Tibial artery (tissue), 4 donors: ENCODE data around the gene SLC1A4.
A peak's percentile ranks its signal among the peaks of the same experiment; 100 is the strongest.

Experiments
- DNase-seq, 2 donors: peaks; one replicate each; pipeline ENCODE4 v3.0.0-alpha.2; 2019
- H3K27ac ChIP-seq, 2 donors: fragments of 200-600 bp; sonication (generic) in 1 of 2; 1 replicate in 1 of 2; 2 replicates in 1 of 2; pipeline ENCODE4 v1.5.1; 2018 to 2019; ENCODE audit warnings: mild to moderate bottlenecking in 1 of 2
- H3K27me3 ChIP-seq, 2 donors: fragments of 200-600 bp; sonication (generic) in 1 of 2; one replicate each; pipeline versions ENCODE4 v1.5.1 to v1.6.0; 2016 to 2019
- H3K36me3 ChIP-seq, 3 donors: fragments of 200-600 bp; sonication (generic) in 2 of 3; one replicate each; pipeline ENCODE4 v1.5.1; 2016 to 2019; ENCODE audit warnings: mild to moderate bottlenecking in 2 of 3
- H3K4me1 ChIP-seq, 4 donors: fragments of 200-600 bp; sonication (generic) in 2 of 4; 1 replicate in 3 of 4; 2 replicates in 1 of 4; pipeline ENCODE4 v1.5.1; 2016 to 2019
- H3K4me3 ChIP-seq, 2 donors: fragments of 200-600 bp; sonication (generic) in 1 of 2; 1 replicate in 1 of 2; 2 replicates in 1 of 2; pipeline ENCODE4 v1.5.1; 2018 to 2019; ENCODE audit warnings: mild to moderate bottlenecking in 2 of 2
- H3K9me3 ChIP-seq, 3 donors: fragments of 200-600 bp; sonication (generic) in 1 of 3; one replicate each; pipeline ENCODE4 v1.5.1; 2016 to 2019
- CTCF ChIP-seq, 2 experiments: fragments of 200-600 bp in 1 of 2; fragments of 450-650 bp in 1 of 2; IDR thresholded peaks; one replicate each; pipeline ENCODE4 v1.5.1; 2017 to 2019; ENCODE audit warnings: antibody characterized with exemption in 2 of 2, mild to moderate bottlenecking in 1 of 2, moderate library complexity in 1 of 2
- intact Hi-C: fragments of 100-400 bp; cut with DNase I; formaldehyde crosslinking; loops from one replicate; pipeline ENCODE4 v1.15.0; 2023; ENCODE audit warnings: low total_unique reads

SLC1A4 gene

DNA sequence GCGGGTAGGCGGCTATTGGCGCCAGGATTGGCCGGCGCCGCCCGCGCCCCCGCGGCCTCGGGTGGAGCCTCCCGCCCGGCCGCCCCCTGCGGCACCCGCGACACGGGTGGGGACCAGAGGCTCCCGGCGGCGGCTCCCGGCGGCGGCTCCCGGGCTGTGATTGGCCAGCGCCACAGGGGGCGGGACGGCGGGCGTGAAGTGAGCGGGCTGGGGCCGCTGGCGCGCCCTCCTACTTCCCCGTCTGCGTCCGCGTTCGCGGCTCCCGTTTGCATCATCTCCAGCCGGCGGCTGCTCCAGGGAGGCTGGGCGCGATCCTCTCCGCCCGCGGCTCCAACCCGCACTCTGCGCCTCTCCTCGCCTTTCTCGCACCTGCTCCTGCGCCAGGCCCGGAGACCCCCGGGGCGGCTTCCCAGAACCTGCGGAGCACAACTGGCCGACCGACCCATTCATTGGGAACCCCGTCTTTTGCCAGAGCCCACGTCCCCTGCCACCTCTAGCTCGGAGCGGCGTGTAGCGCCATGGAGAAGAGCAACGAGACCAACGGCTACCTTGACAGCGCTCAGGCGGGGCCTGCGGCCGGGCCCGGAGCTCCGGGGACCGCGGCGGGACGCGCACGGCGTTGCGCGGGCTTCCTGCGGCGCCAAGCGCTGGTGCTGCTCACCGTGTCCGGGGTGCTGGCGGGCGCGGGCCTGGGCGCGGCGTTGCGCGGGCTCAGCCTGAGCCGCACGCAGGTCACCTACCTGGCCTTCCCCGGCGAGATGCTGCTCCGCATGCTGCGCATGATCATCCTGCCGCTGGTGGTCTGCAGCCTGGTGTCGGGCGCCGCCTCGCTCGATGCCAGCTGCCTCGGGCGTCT, at the start of gene SLC1A4:
TSS of gene SLC1A4 (plus strand) at position 274 of the 856 bp plus-strand sequence. CDS start at position 519, 245 bp downstream.
- peak; percentile 91 to 98 for DNase-seq
- H3K27ac ChIP-seq, result peak within 1 kb of the TSS; percentile 94 to 96
- peak within 1 kb of the TSS; percentile 75 to 90 for H3K4me3 ChIP-seq
- H3K4me1 ChIP-seq, result peaks cover 0 to 52% (median 31%) of the 10 kb centered on the region in 4 donors
- no peaks in the 10 kb centered on the region for H3K36me3 ChIP-seq
- H3K9me3 ChIP-seq, result no peaks in the 10 kb centered on the region
- no peak for TF ChIP-seq CTCF (IDR thresholded peaks at IDR 0.05)
- intact Hi-C loops, result no loop called here
- H3K27me3 ChIP-seq, result no peaks in the 10 kb centered on the region

- no peak for DNase-seq
- H3K4me3 ChIP-seq, result no peak overlapping the region
- peaks cover 0 to 21% (median 12%) of the 10 kb centered on the region in 4 donors for H3K4me1 ChIP-seq
- intact Hi-C loops, result no loop called here
- no peaks in the 10 kb centered on the region for H3K9me3 ChIP-seq
- H3K27ac ChIP-seq, result no peak overlapping the region
- H3K27me3 ChIP-seq, result no peaks in the 10 kb centered on the region
- no peaks in the 10 kb centered on the region for H3K36me3 ChIP-seq
- no peak for TF ChIP-seq CTCF (IDR thresholded peaks at IDR 0.05)
These were observed 48.1 kb upstream of the SLC1A4 start for GRCh38 chr2:64941143-64941542.

GRCh38 chr2:64941801-64942200, 47.4 kb upstream of the SLC1A4 start:
- Histone ChIP-seq H3K27me3 (no peaks in the 10 kb centered on the region), H3K27ac (no peak overlapping the region), H3K9me3 (no peaks in the 10 kb centered on the region), H3K36me3 (no peaks in the 10 kb centered on the region), H3K4me3 (no peak overlapping the region), H3K4me1 (peaks cover 0 to 21% (median 12%) of the 10 kb centered on the region in 4 donors)
- TF ChIP-seq CTCF (IDR thresholded peaks at IDR 0.05), result no peak
- intact Hi-C loops, result no loop called here
- no peak for DNase-seq

DNA sequence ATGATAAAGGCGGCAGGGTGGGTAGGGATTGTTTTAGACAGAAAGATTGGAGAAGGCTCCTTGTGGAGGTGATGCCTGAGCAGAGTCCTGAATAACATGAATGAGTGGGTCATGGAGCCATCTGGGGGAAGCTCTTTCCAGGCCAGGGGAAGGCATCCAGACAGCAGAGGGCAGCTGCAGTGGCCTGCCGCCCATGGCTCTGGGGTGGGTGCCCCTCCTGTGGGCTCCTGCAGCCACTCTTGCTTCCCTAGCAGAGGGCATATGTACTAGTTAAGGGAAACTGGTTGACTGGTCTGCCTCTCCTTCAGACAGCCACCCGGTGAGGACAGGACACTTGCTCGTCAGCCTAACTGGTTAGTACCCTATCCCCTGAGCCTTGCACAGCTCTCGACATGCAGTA, 46.5 kb upstream of the SLC1A4 start:
- intact Hi-C loops, result no loop called here
- Histone ChIP-seq H3K27ac (peak overlapping the region in 1 of 2 donors; percentile 28), H3K4me3 (no peak overlapping the region), H3K9me3 (no peaks in the 10 kb centered on the region), H3K36me3 (no peaks in the 10 kb centered on the region), H3K27me3 (no peaks in the 10 kb centered on the region), H3K4me1 (peaks cover 0 to 21% (median 13%) of the 10 kb centered on the region in 4 donors)
- DNase-seq, result no peak
- no peak for TF ChIP-seq CTCF (IDR thresholded peaks at IDR 0.05)

GRCh38 chr2:64943387-64944150, 45.6 kb upstream of the SLC1A4 start:
- H3K4me1 ChIP-seq, result peaks cover 0 to 24% (median 18%) of the 10 kb centered on the region in 4 donors
- H3K4me3 ChIP-seq, result no peak overlapping the region
- no peaks in the 10 kb centered on the region for H3K36me3 ChIP-seq
- H3K27me3 ChIP-seq, result no peaks in the 10 kb centered on the region
- no peak for TF ChIP-seq CTCF (IDR thresholded peaks at IDR 0.05)
- peak overlapping the region; percentile 48 to 57 for H3K27ac ChIP-seq
- H3K9me3 ChIP-seq, result no peaks in the 10 kb centered on the region
- intact Hi-C loops, result no loop called here
- DNase-seq, result peak; percentile 83 to 91
